Measurements from ENCODE around the gene OAF.
"Not testable (repeated sequence)": the region's sequence is repeated elsewhere in the genome, so short reads cannot be mapped to it uniquely, and the experiment has no call there.

OAF gene

GRCh38 chr11:120249279-120250262 lies 38.7 kb downstream of the OAF start:
- no peak for DNase-seq (ENCODE audit: low read depth in 1 of 2, low spot score in 1 of 2)
- in situ Hi-C loops (cut with HindIII; ENCODE audit: low pct_unique_long_range_greater_than_20kb, low sequenced_read_pairs) = no loop called here
- TF ChIP-seq JUND (IDR thresholded peaks at IDR 0.05; ENCODE audit: low read depth) = no peak

GRCh38 chr11:120253377-120253776 lies 42.5 kb downstream of the OAF start:
- DNase-seq (ENCODE audit: low read depth in 1 of 2, low spot score in 1 of 2); in situ Hi-C loops (cut with HindIII; ENCODE audit: low pct_unique_long_range_greater_than_20kb, low sequenced_read_pairs): not testable (repeated sequence)

- in situ Hi-C loops (cut with HindIII; ENCODE audit: low pct_unique_long_range_greater_than_20kb, low sequenced_read_pairs) = no loop called here
- no peak for TF ChIP-seq JUND (IDR thresholded peaks at IDR 0.05; ENCODE audit: low read depth)
- no peak for DNase-seq (ENCODE audit: low read depth in 1 of 2, low spot score in 1 of 2)
These were observed 44.1 kb downstream of the OAF start for GRCh38 chr11:120254788-120255518.

GRCh38 chr11:120255519-120255866 lies 44.7 kb downstream of the OAF start:
- no peak for TF ChIP-seq JUND (IDR thresholded peaks at IDR 0.05; ENCODE audit: low read depth)
- DNase-seq (ENCODE audit: low read depth in 1 of 2, low spot score in 1 of 2) = no peak
- in situ Hi-C loops (cut with HindIII; ENCODE audit: low pct_unique_long_range_greater_than_20kb, low sequenced_read_pairs) = no loop called here

- no peak for DNase-seq (ENCODE audit: low read depth in 1 of 2, low spot score in 1 of 2)
- in situ Hi-C loops (cut with HindIII; ENCODE audit: low pct_unique_long_range_greater_than_20kb, low sequenced_read_pairs) = no loop called here
- no peak for TF ChIP-seq JUND (IDR thresholded peaks at IDR 0.05; ENCODE audit: low read depth)
These were observed 45.3 kb downstream of the OAF start for GRCh38 chr11:120256178-120256577.

GRCh38 chr11:120256779-120257178 lies 45.9 kb downstream of the OAF start:
- no peak for TF ChIP-seq JUND (IDR thresholded peaks at IDR 0.05; ENCODE audit: low read depth)
- in situ Hi-C loops (cut with HindIII; ENCODE audit: low pct_unique_long_range_greater_than_20kb, low sequenced_read_pairs) = no loop called here
- no peak for DNase-seq (ENCODE audit: low read depth in 1 of 2, low spot score in 1 of 2)

GRCh38 chr11:120257346-120257745 lies 46.5 kb downstream of the OAF start:
- in situ Hi-C loops (cut with HindIII; ENCODE audit: low pct_unique_long_range_greater_than_20kb, low sequenced_read_pairs) = no loop called here
- no peak for DNase-seq (ENCODE audit: low read depth in 1 of 2, low spot score in 1 of 2)
- TF ChIP-seq JUND (IDR thresholded peaks at IDR 0.05; ENCODE audit: low read depth) = no peak

GRCh38 chr11:120258661-120259060 lies 47.8 kb downstream of the OAF start:
- DNase-seq (ENCODE audit: low read depth in 1 of 2, low spot score in 1 of 2) = peak in 1 of 2 experiments; percentile 42
- no peak for TF ChIP-seq JUND (IDR thresholded peaks at IDR 0.05; ENCODE audit: low read depth)
- in situ Hi-C loops (cut with HindIII; ENCODE audit: low pct_unique_long_range_greater_than_20kb, low sequenced_read_pairs) = no loop called here

GRCh38 chr11:120259241-120259640 lies 48.4 kb downstream of the OAF start:
- no peak for DNase-seq (ENCODE audit: low read depth in 1 of 2, low spot score in 1 of 2)
- TF ChIP-seq JUND (IDR thresholded peaks at IDR 0.05; ENCODE audit: low read depth) = no peak

GRCh38 chr11:120259988-120260565 lies 49.2 kb downstream of the OAF start:
- in situ Hi-C loops (cut with HindIII; ENCODE audit: low pct_unique_long_range_greater_than_20kb, low sequenced_read_pairs) = no loop called here
- no peak for TF ChIP-seq JUND (IDR thresholded peaks at IDR 0.05; ENCODE audit: low read depth)
- peak; percentile 80 to 85 for DNase-seq (ENCODE audit: low read depth in 1 of 2, low spot score in 1 of 2)

More at GRCh38 chr11:120259241-120259640, 48.4 kb downstream of the OAF start:
- in situ Hi-C loops (cut with HindIII; ENCODE audit: low pct_unique_long_range_greater_than_20kb, low sequenced_read_pairs) = no loop called here

- no peak for DNase-seq (ENCODE audit: low read depth in 1 of 2, low spot score in 1 of 2)
- in situ Hi-C loops (cut with HindIII; ENCODE audit: low pct_unique_long_range_greater_than_20kb, low sequenced_read_pairs) = no loop called here
- TF ChIP-seq JUND (IDR thresholded peaks at IDR 0.05; ENCODE audit: low read depth) = no peak
These were observed 49.8 kb downstream of the OAF start for GRCh38 chr11:120260616-120261015.

GRCh38 chr11:120261321-120261720 lies 50.5 kb downstream of the OAF start:
- no peak for DNase-seq (ENCODE audit: low read depth in 1 of 2, low spot score in 1 of 2)
- no peak for TF ChIP-seq JUND (IDR thresholded peaks at IDR 0.05; ENCODE audit: low read depth)
- in situ Hi-C loops (cut with HindIII; ENCODE audit: low pct_unique_long_range_greater_than_20kb, low sequenced_read_pairs) = no loop called here

GRCh38 chr11:120261931-120262330 lies 51.1 kb downstream of the OAF start:
- in situ Hi-C loops (cut with HindIII; ENCODE audit: low pct_unique_long_range_greater_than_20kb, low sequenced_read_pairs) = no loop called here

More at GRCh38 chr11:120261931-120262330, 51.1 kb downstream of the OAF start:
- TF ChIP-seq JUND (IDR thresholded peaks at IDR 0.05; ENCODE audit: low read depth) = no peak
- DNase-seq (ENCODE audit: low read depth in 1 of 2, low spot score in 1 of 2) = no peak
